DMS153 (cell line): ENCODE measurements around the gene PCDH9.
"Not testable (repeated sequence)": the region's sequence is repeated elsewhere in the genome, so short reads cannot be mapped to it uniquely, and the experiment has no call there.

ENCODE experiments used
- DNase-seq: peaks from one replicate; lab custom pipeline; 2025; lab: John Stamatoyannopoulos, UW

Gene PCDH9

GRCh38 chr13:67128136-67128535, 102.0 kb downstream of the PCDH9 start:
- DNase-seq: no peak

DNA sequence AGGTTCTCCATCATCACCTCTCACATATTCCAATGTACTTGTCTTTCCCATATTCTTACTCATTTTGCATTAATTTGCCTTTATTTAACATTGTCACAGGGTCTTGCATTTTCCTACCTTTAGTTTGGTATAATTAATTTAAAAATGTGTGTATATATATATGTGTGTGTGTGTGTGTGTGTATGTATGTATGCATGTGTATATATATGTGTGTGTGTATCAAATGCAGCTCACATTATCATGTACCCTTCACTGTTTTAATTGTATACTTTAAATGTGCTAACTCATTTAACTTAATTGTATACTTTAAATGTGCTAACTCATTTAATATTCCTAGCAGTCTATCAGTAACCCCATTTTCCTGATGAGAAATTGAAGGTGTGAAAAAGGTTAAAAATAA, 104.5 kb downstream of the PCDH9 start:
- no peak for DNase-seq

GRCh38 chr13:67123165-67123564, 107.0 kb downstream of the PCDH9 start:
- no peak for DNase-seq

DNA sequence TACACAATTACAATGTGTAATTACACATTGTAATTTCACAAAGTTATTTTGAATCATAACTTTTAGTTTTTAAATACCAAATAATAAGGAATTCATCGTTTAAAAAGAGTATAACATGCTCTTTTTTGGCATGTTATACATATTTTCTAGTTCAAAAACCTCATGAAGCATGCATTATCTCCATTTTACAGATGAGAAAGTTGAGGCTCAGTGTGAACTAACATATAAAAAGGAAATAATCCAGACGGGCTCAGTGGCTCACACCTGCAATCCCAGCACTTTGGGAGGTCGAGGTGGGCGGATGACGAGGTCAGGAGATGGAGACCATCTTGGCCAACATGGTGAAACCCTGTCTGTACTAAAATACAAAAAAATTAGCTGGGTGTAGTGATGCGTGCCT, 107.9 kb downstream of the PCDH9 start:
- DNase-seq: no peak

GRCh38 chr13:67120872-67121531, 109.1 kb downstream of the PCDH9 start:
- no peak for DNase-seq

GRCh38 chr13:67119481-67119894, 110.6 kb downstream of the PCDH9 start:
- no peak for DNase-seq

DNA sequence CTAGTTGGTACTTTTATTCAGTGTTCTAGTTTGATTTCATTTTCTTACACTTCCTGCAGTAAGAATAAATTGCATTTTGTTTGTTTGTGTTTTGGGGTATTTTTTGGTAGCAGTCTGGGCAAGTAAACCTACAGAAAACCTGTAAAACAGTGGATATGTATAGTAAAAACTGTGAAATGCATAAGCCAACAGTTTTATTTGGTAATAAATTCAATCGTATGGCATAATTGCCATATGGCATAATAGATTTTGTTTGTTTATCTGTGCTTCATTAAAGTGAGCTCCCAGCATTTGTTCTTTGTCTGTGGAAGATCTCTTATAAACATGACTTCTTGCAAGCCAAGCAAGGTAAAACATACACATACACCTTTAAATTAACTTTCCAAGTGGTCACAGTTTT, 111.9 kb downstream of the PCDH9 start:
- no peak for DNase-seq

- no peak for DNase-seq
These were observed 113.1 kb downstream of the PCDH9 start for GRCh38 chr13:67117010-67117550.

DNA sequence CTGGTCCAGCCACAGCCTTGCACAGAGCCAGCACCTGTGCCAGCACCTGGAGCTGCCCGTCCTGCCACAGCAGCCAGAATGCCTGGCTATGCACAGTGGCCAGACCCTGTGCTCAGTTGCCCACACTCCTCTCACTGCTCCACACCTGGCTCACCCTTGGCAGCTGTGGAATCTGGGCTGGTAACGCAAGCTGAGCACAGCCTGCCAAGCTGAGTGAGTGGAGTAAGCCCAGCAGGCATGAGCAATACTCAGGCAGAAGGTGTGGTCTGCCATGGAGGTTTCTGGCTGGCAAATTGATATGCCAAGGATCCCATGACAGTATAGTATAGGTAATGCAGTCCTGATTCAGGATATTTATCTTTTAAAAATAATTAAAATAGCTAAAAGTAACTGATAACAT, 122.2 kb downstream of the PCDH9 start:
- no peak for DNase-seq

DNA sequence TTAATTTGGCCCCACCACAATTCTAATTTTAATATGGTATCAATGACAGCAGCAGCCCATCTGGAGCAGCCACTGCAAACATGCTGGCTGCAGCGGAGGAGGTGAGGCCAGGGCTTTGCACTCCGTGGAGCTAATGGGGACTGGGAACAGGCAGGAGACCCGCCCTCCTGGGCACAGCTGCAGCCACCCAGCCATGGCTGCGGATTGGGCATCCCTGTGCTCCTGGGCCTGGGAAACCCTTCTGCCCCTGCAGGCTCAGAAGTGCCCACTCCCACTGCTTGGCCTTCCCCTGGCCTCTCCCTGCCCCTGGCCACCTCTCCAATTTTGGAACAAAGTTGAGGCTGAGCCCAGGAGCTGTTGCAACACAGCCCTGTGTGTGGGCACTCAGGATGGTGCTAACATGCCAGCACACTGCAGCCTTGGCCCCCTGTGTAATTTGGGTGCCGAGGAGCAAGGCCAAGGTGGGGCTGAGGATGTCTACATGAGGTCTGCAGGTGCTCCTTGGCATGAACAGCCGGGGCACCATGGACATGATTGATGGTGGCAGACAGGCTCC, 123.6 kb downstream of the PCDH9 start:
- no peak for DNase-seq

- no peak for DNase-seq
These were observed 128.2 kb downstream of the PCDH9 start for GRCh38 chr13:67101730-67102467.

DNA sequence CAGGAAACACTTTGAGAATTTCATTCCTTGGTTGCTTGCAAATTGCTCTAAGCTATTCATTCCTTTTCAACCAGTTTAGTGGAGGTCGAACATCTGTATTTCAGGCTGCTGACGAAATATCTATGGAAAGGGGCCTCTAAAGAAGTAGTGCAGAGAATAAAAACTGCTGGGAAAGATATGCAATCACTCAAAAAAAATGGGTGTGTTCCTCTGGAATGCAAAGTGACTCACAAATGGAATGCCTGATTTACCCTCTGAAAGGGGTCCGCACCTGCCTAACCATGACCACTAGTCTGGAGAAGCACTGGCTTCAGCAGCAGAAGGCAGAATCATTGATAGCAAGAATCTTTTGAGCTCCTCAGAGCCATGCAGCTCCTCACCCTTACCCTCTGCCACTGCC, 129.4 kb downstream of the PCDH9 start:
- no peak for DNase-seq

DNA sequence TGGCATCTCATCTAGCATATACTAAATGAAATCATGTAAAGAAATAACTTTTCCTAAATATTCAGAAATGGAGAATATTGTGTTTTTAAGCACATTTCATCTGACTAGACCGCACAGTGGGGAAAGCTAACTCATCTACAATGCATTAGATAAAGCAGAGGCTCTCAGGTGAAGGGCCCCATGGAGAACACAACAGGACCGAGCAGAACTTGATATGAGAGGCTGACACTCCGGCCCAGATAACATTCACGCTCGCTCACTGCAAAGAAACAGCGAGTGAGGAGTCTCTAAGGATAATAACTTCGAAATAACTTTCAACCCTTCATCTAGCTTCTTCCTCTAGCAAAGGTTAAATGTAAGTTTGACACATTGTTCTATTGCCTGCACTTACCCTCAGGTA, 130.6 kb downstream of the PCDH9 start:
- no peak for DNase-seq

GRCh38 chr13:67097892-67098452, 132.2 kb downstream of the PCDH9 start:
- DNase-seq: no peak

GRCh38 chr13:67096893-67097292, 133.2 kb downstream of the PCDH9 start:
- not testable (repeated sequence) for DNase-seq

GRCh38 chr13:67096418-67096817, 133.7 kb downstream of the PCDH9 start:
- DNase-seq: no peak

- DNase-seq: no peak
These were observed 134.5 kb downstream of the PCDH9 start for GRCh38 chr13:67095621-67096020.

DNA sequence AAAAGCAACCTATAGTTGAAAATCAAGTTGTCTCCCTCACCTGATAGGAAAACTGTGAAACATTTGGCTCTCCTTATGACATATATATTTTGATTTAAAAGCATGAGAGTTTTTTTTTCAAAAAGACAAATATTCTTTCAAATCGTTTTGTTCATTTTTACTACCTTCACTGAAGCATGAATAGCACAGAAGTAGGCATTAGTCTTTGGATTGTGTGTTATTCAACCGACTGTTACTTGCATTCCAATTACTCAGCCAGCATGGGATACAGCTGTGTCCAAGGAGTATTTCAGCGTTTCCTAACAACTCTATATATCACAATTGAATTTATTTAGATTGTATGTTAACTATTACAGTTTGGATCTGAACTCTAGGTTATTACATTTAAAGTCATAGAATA, 135.2 kb downstream of the PCDH9 start:
- DNase-seq: no peak

GRCh38 chr13:67094078-67094477, 136.1 kb downstream of the PCDH9 start:
- DNase-seq: no peak

DNA sequence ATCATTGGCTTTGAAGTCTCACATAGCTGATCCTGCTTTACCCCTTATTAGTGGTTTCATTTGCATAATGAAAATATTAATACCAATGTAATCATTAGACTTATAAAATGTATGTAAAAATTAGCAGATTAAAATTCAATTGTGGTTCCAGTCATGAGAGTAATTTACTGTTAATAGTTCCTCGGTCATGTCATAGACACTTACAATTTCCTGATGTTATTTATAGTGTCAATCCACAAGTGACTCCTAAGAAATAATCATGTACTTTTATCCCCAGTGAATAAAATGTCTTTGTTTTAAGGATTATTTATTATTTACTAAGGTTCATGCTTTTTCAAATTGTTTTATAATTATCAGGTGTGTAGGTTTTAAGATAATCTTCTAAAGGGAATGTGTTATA, 138.5 kb downstream of the PCDH9 start:
- no peak for DNase-seq

DNA sequence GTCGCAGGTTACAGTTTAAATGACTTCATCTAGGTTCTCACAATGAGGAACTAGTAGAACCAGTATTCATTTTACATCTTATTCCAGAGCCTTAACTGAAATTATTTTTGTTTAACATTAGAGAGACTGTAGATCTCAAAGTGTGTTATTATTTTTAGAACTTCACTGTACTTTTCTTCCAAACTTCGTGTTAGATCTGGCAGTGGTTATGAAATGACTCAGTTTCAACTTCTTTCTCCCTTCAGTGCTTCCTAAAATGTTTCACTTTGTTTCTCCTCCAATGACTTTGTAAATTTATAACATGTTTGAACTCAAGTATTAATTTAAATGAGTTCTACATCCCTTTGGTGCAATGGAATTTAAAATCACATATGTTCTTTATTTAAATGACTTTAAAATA, 139.3 kb downstream of the PCDH9 start:
- no peak for DNase-seq

GRCh38 chr13:67087527-67087926, 142.6 kb downstream of the PCDH9 start:
- DNase-seq: no peak

- DNase-seq: no peak
These were observed 143.9 kb downstream of the PCDH9 start for GRCh38 chr13:67086260-67086659.
